HAP-1 (cell line): ENCODE measurements around the gene TBC1D5.

Experiments
- DNase-seq, 2 experiments: peaks; one replicate each; pipeline ENCODE4 v3.0.0-alpha.2; 2016 to 2020; ENCODE audit warnings: low spot score in 2 of 2
- H3K27me3 ChIP-seq: fragments of 250-450 bp; sonication (Bioruptor Pico); 2 replicates; pipeline ENCODE4 v1.5.1; 2020; ENCODE audit warnings: low read depth, mild to moderate bottlenecking, moderate library complexity
- H3K36me3 ChIP-seq: fragments of 250-450 bp; sonication (Bioruptor Pico); replicated peaks from 2 replicates; pipeline ENCODE4 v1.5.1; 2020; ENCODE audit warnings: mild to moderate bottlenecking
- H3K4me1 ChIP-seq: fragments of 250-450 bp; sonication (Bioruptor Pico); 2 replicates; pipeline ENCODE4 v1.5.1; 2020; ENCODE audit warnings: mild to moderate bottlenecking
- H3K4me3 ChIP-seq: fragments of 250-450 bp; sonication (Bioruptor Pico); 2 replicates; pipeline ENCODE4 v1.5.1; 2020; ENCODE audit warnings: mild to moderate bottlenecking, moderate library complexity
- H3K9me3 ChIP-seq: fragments of 250-450 bp; sonication (Bioruptor Pico); 2 replicates; pipeline ENCODE4 v1.5.1; 2020; ENCODE audit warnings: mild to moderate bottlenecking, moderate library complexity
- in situ Hi-C: fragments of 300-500 bp; cut with MboI; formaldehyde crosslinking; loops from 3 replicates; pipeline ENCODE4 v1.14.3; 2020; ENCODE audit warnings: low sequenced_read_pairs, inconsistent platforms, mixed read lengths

TBC1D5 gene

GRCh38 chr3:17765819-17766472, 23.5 kb upstream of the TBC1D5 start:
- Histone ChIP-seq H3K27me3 (no peaks in the 10 kb centered on the region), H3K9me3 (no peaks in the 10 kb centered on the region), H3K4me1 (0 out of 2 replicates have a peak, but pooled peaks cover 3% of the 10 kb centered on the region), H3K36me3 (no peaks in the 10 kb centered on the region), H3K4me3 (no peak overlapping the region)
- in situ Hi-C loops, result no loop called here
- no peak for DNase-seq

- Histone ChIP-seq H3K4me3 (no peak overlapping the region), H3K9me3 (no peaks in the 10 kb centered on the region), H3K4me1 (peaks cover 16% of the 10 kb centered on the region), H3K27me3 (no peaks in the 10 kb centered on the region), H3K36me3 (no peaks in the 10 kb centered on the region)
- in situ Hi-C loops, result no loop called here
- DNase-seq, result no peak
Measured at GRCh38 chr3:17761563-17761962, 19.1 kb upstream of the TBC1D5 start.

- in situ Hi-C loops, result no loop called here
- peaks cover 16% of the 10 kb centered on the region for H3K4me1 ChIP-seq
- H3K27me3 ChIP-seq, result no peaks in the 10 kb centered on the region
- no peaks in the 10 kb centered on the region for H3K36me3 ChIP-seq
- DNase-seq, result peak in 1 of 2 experiments; percentile 74
- H3K9me3 ChIP-seq, result no peaks in the 10 kb centered on the region
- no peak overlapping the region for H3K4me3 ChIP-seq
Measured at GRCh38 chr3:17759901-17760300, 17.5 kb upstream of the TBC1D5 start.

- no peak overlapping the region for H3K4me3 ChIP-seq
- H3K9me3 ChIP-seq, result no peaks in the 10 kb centered on the region
- no peaks in the 10 kb centered on the region for H3K36me3 ChIP-seq
- in situ Hi-C loops, result no loop called here
- no peak for DNase-seq
- H3K4me1 ChIP-seq, result peaks cover 16% of the 10 kb centered on the region
- no peaks in the 10 kb centered on the region for H3K27me3 ChIP-seq
Measured at GRCh38 chr3:17755836-17756235, 13.4 kb upstream of the TBC1D5 start.

GRCh38 chr3:17753632-17753992, 11.2 kb upstream of the TBC1D5 start:
- H3K4me1 ChIP-seq, result peaks cover 9% of the 10 kb centered on the region
- in situ Hi-C loops, result no loop called here
- DNase-seq, result no peak
- no peaks in the 10 kb centered on the region for H3K36me3 ChIP-seq
- H3K4me3 ChIP-seq, result no peak overlapping the region
- H3K27me3 ChIP-seq, result no peaks in the 10 kb centered on the region
- no peaks in the 10 kb centered on the region for H3K9me3 ChIP-seq

- no peak for DNase-seq
- Histone ChIP-seq H3K36me3 (no peaks in the 10 kb centered on the region), H3K4me3 (no peak overlapping the region), H3K27me3 (no peaks in the 10 kb centered on the region), H3K9me3 (no peaks in the 10 kb centered on the region), H3K4me1 (peaks cover 5% of the 10 kb centered on the region)
- in situ Hi-C loops, result no loop called here
Measured at GRCh38 chr3:17752876-17753631, 10.6 kb upstream of the TBC1D5 start.

- H3K36me3 ChIP-seq, result no peaks in the 10 kb centered on the region
- in situ Hi-C loops, result no loop called here
- no peak for DNase-seq
- no peaks in the 10 kb centered on the region for H3K4me1 ChIP-seq
- H3K9me3 ChIP-seq, result no peaks in the 10 kb centered on the region
- no peak overlapping the region for H3K4me3 ChIP-seq
- H3K27me3 ChIP-seq, result no peaks in the 10 kb centered on the region
Measured at GRCh38 chr3:17752436-17752835, 10.0 kb upstream of the TBC1D5 start.

- no peaks in the 10 kb centered on the region for H3K36me3 ChIP-seq
- in situ Hi-C loops, result no loop called here
- H3K4me3 ChIP-seq, result no peak overlapping the region
- no peaks in the 10 kb centered on the region for H3K4me1 ChIP-seq
- DNase-seq, result no peak
- H3K9me3 ChIP-seq, result no peaks in the 10 kb centered on the region
- H3K27me3 ChIP-seq, result no peaks in the 10 kb centered on the region
Measured at GRCh38 chr3:17749705-17750293, 7.4 kb upstream of the TBC1D5 start.

GRCh38 chr3:17749281-17749680, 6.8 kb upstream of the TBC1D5 start:
- Histone ChIP-seq H3K4me1 (no peaks in the 10 kb centered on the region), H3K4me3 (no peak overlapping the region), H3K36me3 (no peaks in the 10 kb centered on the region), H3K27me3 (no peaks in the 10 kb centered on the region), H3K9me3 (no peaks in the 10 kb centered on the region)
- no peak for DNase-seq
- in situ Hi-C loops, result no loop called here

GRCh38 chr3:17747890-17748247, 5.4 kb upstream of the TBC1D5 start:
- DNase-seq, result no peak
- no peak overlapping the region for H3K4me3 ChIP-seq
- H3K27me3 ChIP-seq, result no peaks in the 10 kb centered on the region
- H3K4me1 ChIP-seq, result peaks cover 10% of the 10 kb centered on the region
- in situ Hi-C loops, result no loop called here
- H3K9me3 ChIP-seq, result no peaks in the 10 kb centered on the region
- H3K36me3 ChIP-seq, result no peaks in the 10 kb centered on the region

- Histone ChIP-seq H3K36me3 (no peaks in the 10 kb centered on the region), H3K4me3 (no peak overlapping the region), H3K9me3 (no peaks in the 10 kb centered on the region), H3K27me3 (no peaks in the 10 kb centered on the region), H3K4me1 (peaks cover 10% of the 10 kb centered on the region)
- no peak for DNase-seq
- in situ Hi-C loops, result no loop called here
Measured at GRCh38 chr3:17747174-17747889, 4.9 kb upstream of the TBC1D5 start.

GRCh38 chr3:17745894-17746293, 3.5 kb upstream of the TBC1D5 start:
- H3K4me3 ChIP-seq, result no peak overlapping the region
- DNase-seq, result no peak
- H3K27me3 ChIP-seq, result no peaks in the 10 kb centered on the region
- H3K9me3 ChIP-seq, result no peaks in the 10 kb centered on the region
- H3K4me1 ChIP-seq, result peaks cover 15% of the 10 kb centered on the region
- in situ Hi-C loops, result no loop called here
- no peaks in the 10 kb centered on the region for H3K36me3 ChIP-seq

GRCh38 chr3:17745301-17745700, 2.9 kb upstream of the TBC1D5 start:
- no peak for DNase-seq
- Histone ChIP-seq H3K4me3 (no peak overlapping the region), H3K36me3 (no peaks in the 10 kb centered on the region), H3K9me3 (no peaks in the 10 kb centered on the region), H3K27me3 (no peaks in the 10 kb centered on the region), H3K4me1 (peaks cover 15% of the 10 kb centered on the region)
- in situ Hi-C loops, result no loop called here

GRCh38 chr3:17744693-17745092, 2.3 kb upstream of the TBC1D5 start:
- no peaks in the 10 kb centered on the region for H3K27me3 ChIP-seq
- no peaks in the 10 kb centered on the region for H3K36me3 ChIP-seq
- peaks cover 18% of the 10 kb centered on the region for H3K4me1 ChIP-seq
- in situ Hi-C loops, result no loop called here
- no peak overlapping the region for H3K4me3 ChIP-seq
- DNase-seq, result no peak
- no peaks in the 10 kb centered on the region for H3K9me3 ChIP-seq
